Measurements from ENCODE around the gene FHIT. TPM values are rescaled to one million over a fixed set of nuclear protein-coding genes. Genes with fewer than 3 reads are reported as not detected.

Gene FHIT
- polyA plus RNA-seq, 1 of the 3 experiments (the other 2 are of a cell fraction), result 0.41 TPM

GRCh38 chr3:59939826-59940426, 1311.3 kb downstream of the FHIT start (continued):
- no peak for TF ChIP-seq USF1 (IDR thresholded peaks at IDR 0.05; ENCODE audit: borderline replicate concordance, low read depth)
- TF ChIP-seq MEF2A (IDR thresholded peaks at IDR 0.05; ENCODE audit: borderline replicate concordance, low read depth), result no peak
- TF ChIP-seq, protein P1, sequence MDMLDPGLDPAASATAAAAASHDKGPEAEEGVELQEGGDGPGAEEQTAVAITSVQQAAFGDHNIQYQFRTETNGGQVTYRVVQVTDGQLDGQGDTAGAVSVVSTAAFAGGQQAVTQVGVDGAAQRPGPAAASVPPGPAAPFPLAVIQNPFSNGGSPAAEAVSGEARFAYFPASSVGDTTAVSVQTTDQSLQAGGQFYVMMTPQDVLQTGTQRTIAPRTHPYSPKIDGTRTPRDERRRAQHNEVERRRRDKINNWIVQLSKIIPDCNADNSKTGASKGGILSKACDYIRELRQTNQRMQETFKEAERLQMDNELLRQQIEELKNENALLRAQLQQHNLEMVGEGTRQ (IDR thresholded peaks at IDR 0.05; ENCODE audit: borderline replicate concordance, low read depth, low read length), result no peak
- no peak for TF ChIP-seq RAD21 (IDR thresholded peaks at IDR 0.05; ENCODE audit: low read length)
- TF ChIP-seq CHD2 (IDR thresholded peaks at IDR 0.05; ENCODE audit: low read length, partially characterized antibody), result no peak
- no peak for TF ChIP-seq FOXJ3 (CRISPR knock-in tag; IDR thresholded peaks at IDR 0.05)
- no peak for TF ChIP-seq FOXM1 (IDR thresholded peaks at IDR 0.05; ENCODE audit: low read depth)
- no peak for TF ChIP-seq TCF12 (IDR thresholded peaks at IDR 0.05)
- no peak for TF ChIP-seq NFIC (IDR thresholded peaks at IDR 0.05; ENCODE audit: borderline replicate concordance)
- no peak for TF ChIP-seq SMC3 (IDR thresholded peaks at IDR 0.05; ENCODE audit: low read depth, low read length)
- TF ChIP-seq, protein P2, sequence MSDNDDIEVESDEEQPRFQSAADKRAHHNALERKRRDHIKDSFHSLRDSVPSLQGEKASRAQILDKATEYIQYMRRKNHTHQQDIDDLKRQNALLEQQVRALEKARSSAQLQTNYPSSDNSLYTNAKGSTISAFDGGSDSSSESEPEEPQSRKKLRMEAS (IDR thresholded peaks at IDR 0.05; ENCODE audit: low read depth), result no peak

- no peak overlapping the region for H3K9ac ChIP-seq
- no peak for DNase-seq
- H3K79me2 ChIP-seq (ENCODE audit: insufficient read depth), result no peaks in the 10 kb centered on the region
- H3K4me2 ChIP-seq, result no peak overlapping the region
- H3K9me2 ChIP-seq, result no peaks in the 10 kb centered on the region
- no peaks in the 10 kb centered on the region for H4K20me1 ChIP-seq (ENCODE audit: insufficient read depth)
- no peaks in the 10 kb centered on the region; a peak in 1 of 4 replicates for H3K4me1 ChIP-seq (ENCODE audit: control insufficient read depth in 1 of 2, insufficient read depth in 2 of 2, low read depth in 1 of 2, low read length in 1 of 2)
- no peaks in the 10 kb centered on the region for H3K27me3 ChIP-seq (ENCODE audit: insufficient read depth)
- H3K4me3 ChIP-seq (ENCODE audit: low read depth in 2 of 2, low read length in 1 of 2), result no peak overlapping the region
- H3K27ac ChIP-seq (ENCODE audit: low read depth in 2 of 2, low read length in 1 of 2), result no peak overlapping the region
- TF ChIP-seq SMC3 (IDR thresholded peaks at IDR 0.05; ENCODE audit: low read depth, low read length) (no peak), GABPA (IDR thresholded peaks at IDR 0.05; ENCODE audit: low read depth) (no peak), TAF1 (IDR thresholded peaks at IDR 0.05; ENCODE audit: borderline replicate concordance, low read depth, low read length) (no peak), EP300 (IDR thresholded peaks at IDR 0.05; ENCODE audit: borderline replicate concordance in 1 of 2, low read depth in 1 of 2, low read length in 1 of 2) (no peak), SIN3A (IDR thresholded peaks at IDR 0.05; ENCODE audit: borderline replicate concordance, low read depth, low read length) (no peak), EZH2phosphoT487 (IDR thresholded peaks at IDR 0.05; ENCODE audit: borderline replicate concordance, low read depth) (no peak)
- TF ChIP-seq, protein P3, sequence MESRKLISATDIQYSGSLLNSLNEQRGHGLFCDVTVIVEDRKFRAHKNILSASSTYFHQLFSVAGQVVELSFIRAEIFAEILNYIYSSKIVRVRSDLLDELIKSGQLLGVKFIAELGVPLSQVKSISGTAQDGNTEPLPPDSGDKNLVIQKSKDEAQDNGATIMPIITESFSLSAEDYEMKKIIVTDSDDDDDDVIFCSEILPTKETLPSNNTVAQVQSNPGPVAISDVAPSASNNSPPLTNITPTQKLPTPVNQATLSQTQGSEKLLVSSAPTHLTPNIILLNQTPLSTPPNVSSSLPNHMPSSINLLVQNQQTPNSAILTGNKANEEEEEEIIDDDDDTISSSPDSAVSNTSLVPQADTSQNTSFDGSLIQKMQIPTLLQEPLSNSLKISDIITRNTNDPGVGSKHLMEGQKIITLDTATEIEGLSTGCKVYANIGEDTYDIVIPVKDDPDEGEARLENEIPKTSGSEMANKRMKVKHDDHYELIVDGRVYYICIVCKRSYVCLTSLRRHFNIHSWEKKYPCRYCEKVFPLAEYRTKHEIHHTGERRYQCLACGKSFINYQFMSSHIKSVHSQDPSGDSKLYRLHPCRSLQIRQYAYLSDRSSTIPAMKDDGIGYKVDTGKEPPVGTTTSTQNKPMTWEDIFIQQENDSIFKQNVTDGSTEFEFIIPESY (IDR thresholded peaks at IDR 0.05; ENCODE audit: borderline replicate concordance, low read depth), result no peak
- 33% methylated on average over 3 of the region's 3 CpGs for WGBS (ENCODE audit: low lambda C conversion rate)
- no peak overlapping the region for H2AFZ ChIP-seq (ENCODE audit: low read depth)
- no peaks in the 10 kb centered on the region for H3K9me3 ChIP-seq
- H3K36me3 ChIP-seq (replicated peaks in 1 of 2; ENCODE audit: control insufficient read depth in 1 of 2, insufficient read depth in 2 of 2, low read length in 1 of 2), result no peaks in the 10 kb centered on the region
- H3F3A ChIP-seq (replicated peaks; ENCODE audit: insufficient read depth), result no peaks in the 10 kb centered on the region
- POLR2A ChIA-PET, result no interaction called here
- CTCF ChIA-PET, result no interaction called here
These were observed 1312.4 kb downstream of the FHIT start for GRCh38 chr3:59938828-59939227.
